Measurements from ENCODE around the gene NGB.

DNA sequence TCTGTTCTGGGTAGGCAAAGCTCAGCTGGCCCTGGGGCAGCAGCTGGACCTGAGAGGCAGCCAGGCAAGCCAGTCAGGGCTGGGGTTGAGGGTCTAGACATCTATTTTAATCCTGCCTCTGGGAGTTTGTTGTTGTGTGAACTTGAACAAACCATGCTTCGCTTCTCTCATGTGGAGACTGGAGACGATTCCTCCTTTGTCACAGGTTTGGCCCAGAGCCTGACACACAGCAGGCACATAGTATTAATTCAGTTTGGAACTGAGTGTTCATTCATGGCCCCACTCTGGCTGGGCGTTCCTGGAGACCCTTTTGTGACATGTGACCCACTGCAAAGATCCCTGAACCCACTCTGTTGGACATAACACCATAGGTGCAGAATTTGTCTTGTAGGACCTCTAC is 39.3 kb downstream of the NGB start:
- TF ChIP-seq POLR2AphosphoS5 (IDR thresholded peaks at IDR 0.05; ENCODE audit: low read depth) (no peak), CTCF (IDR thresholded peaks at IDR 0.05; ENCODE audit: insufficient read depth, low read length) (no peak), SPI1 (IDR thresholded peaks at IDR 0.05; ENCODE audit: borderline replicate concordance, low read depth) (no peak)
